ENCODE measurements around the gene TSFM.

- TF ChIP-seq CTCF (conservative IDR thresholded peaks at IDR 0.05; ENCODE audit: low read depth, low read length) (no peak), MXI1 (IDR thresholded peaks at IDR 0.05; ENCODE audit: borderline replicate concordance, low read depth, low read length) (no peak), POLR2A (IDR thresholded peaks at IDR 0.05; ENCODE audit: low read depth, low read length) (no peak), ELK1 (IDR thresholded peaks at IDR 0.05; ENCODE audit: borderline replicate concordance, low read depth, low read length) (no peak), RFX5 (IDR thresholded peaks at IDR 0.05; ENCODE audit: low read depth, low read length) (no peak), FOS (IDR thresholded peaks at IDR 0.05; ENCODE audit: low read depth, low read length) (no peak), USF2 (IDR thresholded peaks at IDR 0.05; ENCODE audit: low read depth, low read length) (no peak), MAZ (IDR thresholded peaks at IDR 0.05; ENCODE audit: borderline replicate concordance, low read depth, low read length) (no peak), CHD1 (IDR thresholded peaks at IDR 0.05; ENCODE audit: low read depth, low read length) (no peak)
Observed at GRCh38 chr12:57743769-57744168, 38.8 kb upstream of the TSFM start.
